Vagina (tissue), 2 donors: ENCODE results near the gene RNF208. TPM values are rescaled to one million over a fixed set of nuclear protein-coding genes. Genes with fewer than 3 reads are reported as not detected.

Source experiments
- DNase-seq, 2 donors: peaks; one replicate each; pipeline ENCODE4 v3.0.0-alpha.2; 2017; ENCODE audit errors: extremely low spot score in 2 of 2
- H3K27ac ChIP-seq: fragments of 200-600 bp; sonication (generic); one replicate; pipeline ENCODE4 v1.5.1; 2019
- H3K27me3 ChIP-seq: fragments of 200-600 bp; sonication (generic); one replicate; pipeline ENCODE4 v1.5.1; 2019
- H3K36me3 ChIP-seq, 2 donors: fragments of 200-600 bp; sonication (generic); one replicate each; pipeline ENCODE4 v1.5.1; 2017 to 2019
- H3K4me1 ChIP-seq: fragments of 200-600 bp; sonication (generic); one replicate; pipeline ENCODE4 v1.5.1; 2019
- H3K4me3 ChIP-seq, 2 donors: fragments of 200-600 bp; sonication (generic); 1 replicate in 1 of 2; 2 replicates in 1 of 2; pipeline ENCODE4 v1.5.1; 2016 to 2019
- H3K9me3 ChIP-seq: fragments of 200-600 bp; sonication (generic); one replicate; pipeline ENCODE4 v1.5.1; 2019
- CTCF ChIP-seq, 3 experiments: fragments of 450-650 bp in 2 of 3; fragments of 200-600 bp in 1 of 3; sonication (generic) in 1 of 3; IDR thresholded peaks; one replicate each; pipeline ENCODE4 v1.5.1; 2017 to 2019; ENCODE audit warnings: antibody characterized with exemption in 3 of 3, mild to moderate bottlenecking in 2 of 3, moderate library complexity in 2 of 3
- POLR2A ChIP-seq, 2 donors: fragments of 450-650 bp; IDR thresholded peaks; one replicate each; pipeline ENCODE4 v1.6.1; 2017; ENCODE audit warnings: antibody characterized with exemption in 2 of 2, mild to moderate bottlenecking in 2 of 2, moderate library complexity in 2 of 2
- POLR2AphosphoS5 ChIP-seq, 2 donors: sonication (generic); formaldehyde crosslinking; IDR thresholded peaks; one replicate each; pipeline ENCODE4 v1.9.0; 2017; ENCODE audit warnings: antibody characterized with exemption in 2 of 2, mild to moderate bottlenecking in 2 of 2, low read depth in 1 of 2; ENCODE audit not compliant: insufficient read depth in 1 of 2
- intact Hi-C: fragments of 100-400 bp; cut with DNase I; formaldehyde crosslinking; loops from one replicate; pipeline ENCODE4 v1.15.1; 2023
- total RNA-seq: library from RNA; depleted of rRNA; stranded (reverse); fragments of >200 nt; gene quantifications from one replicate; pipeline ENCODE4 v1.2.3, GENCODE V29; 2016

Gene RNF208
- total RNA-seq, 1 donor from 2014 or later, result 0.98 TPM

DNA sequence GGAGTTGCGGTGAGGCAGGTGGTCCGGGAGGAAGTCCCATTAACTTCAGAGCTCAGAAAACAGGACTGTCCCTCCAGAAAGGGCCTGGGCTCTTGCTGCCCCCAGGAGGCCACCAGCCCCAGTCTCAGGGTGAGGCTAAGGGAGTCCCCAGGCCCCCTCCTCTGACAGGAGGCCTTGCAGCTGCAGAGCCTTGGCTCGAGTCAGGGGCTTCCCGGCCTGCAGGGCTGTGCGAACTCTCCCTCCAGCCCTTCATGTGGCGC is 25.8 kb upstream of the RNF208 start:
- no peaks in the 10 kb centered on the region for H3K9me3 ChIP-seq
- intact Hi-C loops, result no loop called here
- H3K4me1 ChIP-seq, result peaks cover 22% of the 10 kb centered on the region
- H3K27me3 ChIP-seq, result no peaks in the 10 kb centered on the region
- no peak overlapping the region for H3K4me3 ChIP-seq
- no peak for DNase-seq
- no peak overlapping the region for H3K27ac ChIP-seq
- peaks cover 0 to 11% of the 10 kb centered on the region in 2 donors for H3K36me3 ChIP-seq
- TF ChIP-seq CTCF (IDR thresholded peaks at IDR 0.05) (no peak), POLR2AphosphoS5 (IDR thresholded peaks at IDR 0.05; ENCODE audit: insufficient read depth in 1 of 2, low read depth in 1 of 2) (no peak), POLR2A (IDR thresholded peaks at IDR 0.05) (no peak)

DNA sequence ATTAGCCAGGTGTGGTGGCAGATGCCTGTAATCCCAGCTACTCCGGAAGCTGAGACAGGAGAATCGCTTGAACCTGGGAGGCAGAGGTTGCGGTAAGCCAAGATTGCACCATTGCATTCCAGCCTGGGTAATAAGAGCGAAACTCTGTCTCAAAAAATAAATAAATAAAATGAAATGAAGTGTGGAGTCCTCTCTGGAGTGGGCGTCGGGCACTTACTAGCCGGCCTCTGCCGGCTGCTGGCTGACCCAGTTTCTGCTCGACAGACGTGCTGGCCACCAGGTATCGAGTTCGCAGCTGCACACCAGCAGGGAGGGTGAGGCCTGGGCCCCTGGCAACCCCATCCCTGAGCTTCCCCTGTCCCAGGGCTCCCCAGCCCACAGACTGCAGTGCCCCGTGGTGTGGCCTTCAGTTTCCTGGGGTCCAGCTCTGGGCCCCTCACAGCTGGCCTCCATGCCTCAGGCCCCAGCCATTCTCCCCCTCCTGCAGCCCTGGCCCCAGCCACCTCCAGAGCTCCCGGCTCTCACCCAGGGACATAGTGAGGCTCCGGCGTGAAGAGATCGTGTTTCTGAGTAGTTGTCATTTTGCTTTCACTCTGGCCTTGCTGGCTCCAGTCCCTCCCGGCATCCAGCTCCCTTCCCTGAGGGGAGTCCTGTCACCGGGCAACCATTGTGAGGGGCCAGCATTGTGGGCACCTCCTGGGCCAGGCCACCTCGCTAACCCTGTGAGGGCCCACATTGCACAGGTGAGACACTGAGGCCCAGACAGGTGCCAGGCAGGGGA is 25.3 kb upstream of the RNF208 start:
- Histone ChIP-seq H3K27ac (no peak overlapping the region), H3K4me3 (no peak overlapping the region), H3K27me3 (no peaks in the 10 kb centered on the region), H3K4me1 (peaks cover 27% of the 10 kb centered on the region), H3K9me3 (no peaks in the 10 kb centered on the region), H3K36me3 (peaks cover 0 to 14% of the 10 kb centered on the region in 2 donors)
- TF ChIP-seq CTCF (IDR thresholded peaks at IDR 0.05) (no peak), POLR2AphosphoS5 (IDR thresholded peaks at IDR 0.05; ENCODE audit: insufficient read depth in 1 of 2, low read depth in 1 of 2) (no peak), POLR2A (IDR thresholded peaks at IDR 0.05) (no peak)
- intact Hi-C loops, result no loop called here
- no peak for DNase-seq

- Histone ChIP-seq H3K27me3 (no peaks in the 10 kb centered on the region), H3K36me3 (peaks cover 0 to 14% of the 10 kb centered on the region in 2 donors), H3K4me1 (peaks cover 35% of the 10 kb centered on the region), H3K9me3 (no peaks in the 10 kb centered on the region), H3K4me3 (no peak overlapping the region), H3K27ac (no peak overlapping the region)
- no peak for DNase-seq
- intact Hi-C loops, result no loop called here
- TF ChIP-seq POLR2A (IDR thresholded peaks at IDR 0.05) (no peak), CTCF (IDR thresholded peaks at IDR 0.05) (no peak), POLR2AphosphoS5 (IDR thresholded peaks at IDR 0.05; ENCODE audit: insufficient read depth in 1 of 2, low read depth in 1 of 2) (no peak)
These were observed 23.7 kb upstream of the RNF208 start for GRCh38 chr9:137245450-137246421.

- peaks cover 40% of the 10 kb centered on the region for H3K4me1 ChIP-seq
- TF ChIP-seq CTCF (IDR thresholded peaks at IDR 0.05) (no peak), POLR2AphosphoS5 (IDR thresholded peaks at IDR 0.05; ENCODE audit: insufficient read depth in 1 of 2, low read depth in 1 of 2) (no peak), POLR2A (IDR thresholded peaks at IDR 0.05) (no peak)
- H3K9me3 ChIP-seq, result no peaks in the 10 kb centered on the region
- H3K27ac ChIP-seq, result no peak overlapping the region
- no peak for DNase-seq
- peaks cover 0 to 14% of the 10 kb centered on the region in 2 donors for H3K36me3 ChIP-seq
- H3K4me3 ChIP-seq, result no peak overlapping the region
- intact Hi-C loops, result no loop called here
- H3K27me3 ChIP-seq, result no peaks in the 10 kb centered on the region
These were observed 22.7 kb upstream of the RNF208 start for GRCh38 chr9:137244486-137245449.
